Mucosa of descending colon (tissue), 3 donors: ENCODE data around the gene EXOSC2. TPM values are rescaled to one million over a fixed set of nuclear protein-coding genes. Genes with fewer than 3 reads are reported as not detected.

Experiments used
- ATAC-seq: fragments of 200-7000 bp; cut with Tn5 transposase; one replicate; pipeline ENCODE4 v1.9.1; 2020; ENCODE audit warnings: mild to moderate bottlenecking, moderate library complexity
- DNase-seq, 3 donors: peaks; one replicate each; pipeline ENCODE4 v3.0.0-alpha.2; 2020
- H3K36me3 ChIP-seq: fragments of 200-600 bp; one replicate; pipeline ENCODE4 v1.8.0; 2021; ENCODE audit warnings: low read depth, mild to moderate bottlenecking
- H3K4me1 ChIP-seq: fragments of 200-600 bp; one replicate; pipeline ENCODE4 v1.8.0; 2021; ENCODE audit warnings: low read depth, mild to moderate bottlenecking
- H3K4me3 ChIP-seq: fragments of 200-600 bp; one replicate; pipeline ENCODE4 v1.8.0; 2021; ENCODE audit warnings: mild to moderate bottlenecking
- H3K9me3 ChIP-seq: fragments of 200-600 bp; one replicate; pipeline ENCODE4 v1.8.0; 2021; ENCODE audit warnings: mild to moderate bottlenecking
- intact Hi-C, 2 donors: fragments of 100-400 bp; cut with DNase I in 1 of 2; cut with micrococcal nuclease in 1 of 2; formaldehyde crosslinking; loops; one replicate each; pipeline versions ENCODE4 v1.11.0 to v1.11.1; 2022; cut with DNase I, micrococcal nuclease
- total RNA-seq, 3 donors: library from RNA; stranded (reverse); fragmentation: NEBNext Ultra II Directional in 2 of 3; extraction: Animal tissue kit (Norgen Biotek cat#: 25700) in 2 of 3; gene quantifications; one replicate each; pipeline versions ENCODE4 v1.2.1 to v1.2.4, GENCODE V29; 2021 to 2023
- TF ChIP-seq, protein P1 (sequence below): fragments of 200-600 bp; IDR thresholded peaks from one replicate; pipeline ENCODE4 v1.8.0; 2022; ENCODE audit warnings: antibody characterized with exemption, mild to moderate bottlenecking
- donor health status: DM: no; HTN: no; CAD: no; lungs with moderate emphysema.
- donor health status: DM: no; HTN: no; CAD: no.
- donor health status: DM: no; HTN: yes; CAD: no.

Gene EXOSC2
- total RNA-seq, 3 donors from 2014 or later: 18.3 to 25.7 (median 19.1) TPM

DNA sequence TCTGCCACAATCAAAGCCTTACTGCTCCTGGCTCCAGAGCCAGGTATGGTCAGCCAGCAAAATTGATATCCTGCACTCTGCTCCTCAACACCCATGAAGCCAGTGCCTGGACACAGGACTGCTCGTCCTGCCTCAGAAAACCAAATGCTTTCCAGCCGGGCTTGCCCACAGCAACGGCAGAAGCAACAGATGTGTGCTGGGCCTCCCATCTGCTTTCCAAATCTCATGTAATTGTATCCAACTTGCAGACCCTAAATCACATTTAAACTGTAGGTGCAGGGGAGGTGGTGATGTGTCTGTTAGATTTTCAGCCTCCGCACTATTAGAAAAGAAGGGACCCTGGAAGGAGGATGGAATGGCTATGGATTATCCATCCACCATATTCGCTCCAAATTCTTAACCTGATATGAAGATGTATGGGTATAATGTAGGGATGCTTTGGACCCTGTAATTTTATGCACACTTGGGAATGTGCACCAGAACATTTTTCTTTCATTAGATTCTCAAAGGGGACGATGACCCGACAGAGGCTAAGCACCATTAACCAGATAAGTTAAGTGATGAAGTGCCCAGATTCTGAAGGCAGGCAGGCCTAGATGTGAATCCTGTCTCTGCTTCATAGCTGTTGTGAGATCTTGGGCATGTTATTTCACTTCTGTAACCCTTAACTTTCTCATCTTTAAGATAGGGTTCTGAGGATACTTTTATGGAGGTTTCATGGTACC lies 58.2 kb downstream of the EXOSC2 start:
- no peaks in the 10 kb centered on the region for H3K9me3 ChIP-seq
- ATAC-seq: no peak
- no peak overlapping the region for H3K4me3 ChIP-seq
- intact Hi-C loops: no loop called here
- H3K36me3 ChIP-seq: no peaks in the 10 kb centered on the region
- TF ChIP-seq, protein P1, sequence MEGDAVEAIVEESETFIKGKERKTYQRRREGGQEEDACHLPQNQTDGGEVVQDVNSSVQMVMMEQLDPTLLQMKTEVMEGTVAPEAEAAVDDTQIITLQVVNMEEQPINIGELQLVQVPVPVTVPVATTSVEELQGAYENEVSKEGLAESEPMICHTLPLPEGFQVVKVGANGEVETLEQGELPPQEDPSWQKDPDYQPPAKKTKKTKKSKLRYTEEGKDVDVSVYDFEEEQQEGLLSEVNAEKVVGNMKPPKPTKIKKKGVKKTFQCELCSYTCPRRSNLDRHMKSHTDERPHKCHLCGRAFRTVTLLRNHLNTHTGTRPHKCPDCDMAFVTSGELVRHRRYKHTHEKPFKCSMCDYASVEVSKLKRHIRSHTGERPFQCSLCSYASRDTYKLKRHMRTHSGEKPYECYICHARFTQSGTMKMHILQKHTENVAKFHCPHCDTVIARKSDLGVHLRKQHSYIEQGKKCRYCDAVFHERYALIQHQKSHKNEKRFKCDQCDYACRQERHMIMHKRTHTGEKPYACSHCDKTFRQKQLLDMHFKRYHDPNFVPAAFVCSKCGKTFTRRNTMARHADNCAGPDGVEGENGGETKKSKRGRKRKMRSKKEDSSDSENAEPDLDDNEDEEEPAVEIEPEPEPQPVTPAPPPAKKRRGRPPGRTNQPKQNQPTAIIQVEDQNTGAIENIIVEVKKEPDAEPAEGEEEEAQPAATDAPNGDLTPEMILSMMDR: no peak
- no peak for DNase-seq
- H3K4me1 ChIP-seq: no peaks in the 10 kb centered on the region

Other genes with a start within 250 kb of the EXOSC2 start
- gene ASS1, start 248.8 kb upstream of the EXOSC2 start, total RNA-seq: 100 to 1,000 TPM; 221 to 410 (median 408) TPM
- 10 to 100 TPM; 36.5 to 56.5 (median 43.3) TPM for gene FUBP3, start 114.2 kb upstream of the EXOSC2 start, total RNA-seq
- under 1 TPM in 2 of 3 donors, not detected in 1; 0.12 TPM for gene PRDM12, start 29.2 kb upstream of the EXOSC2 start, total RNA-seq
- 100 to 1,000 TPM in 1 of 3 donors, 10 to 100 TPM in 2; 86.6 to 147 (median 91.4) TPM for gene ABL1, start 141.5 kb downstream of the EXOSC2 start, total RNA-seq
- under 1 TPM in 2 of 3 donors, not detected in 1; 0.24 to 0.87 TPM for gene QRFP, start 203.0 kb downstream of the EXOSC2 start, total RNA-seq
- 10 to 100 TPM in 1 of 3 donors, 1 to 10 TPM in 2; 2.6 to 10.7 (median 7.3) TPM for gene FIBCD1, start 245.5 kb downstream of the EXOSC2 start, total RNA-seq